H1 (cell line): ENCODE results near the gene CELF2.

Experiments
- ATF3 ChIP-seq: IDR thresholded peaks from 2 replicates; pipeline ENCODE4 v1.6.1; 2011; ENCODE audit warnings: low read depth, mild to moderate bottlenecking, low read length; ENCODE audit not compliant: insufficient read depth
- CHD2 ChIP-seq: IDR thresholded peaks from 2 replicates; pipeline ENCODE4 v1.6.1; 2012; ENCODE audit warnings: low read length, improper control_type of control experiment
- EP300 ChIP-seq, 2 experiments: IDR thresholded peaks; 1 replicate in 1 of 2; 2 replicates in 1 of 2; pipeline ENCODE4 v1.6.1; 2011 to 2012; ENCODE audit warnings: low read depth in 2 of 2, low read length in 2 of 2, mild to moderate bottlenecking in 2 of 2, borderline replicate concordance in 1 of 2, inconsistent platforms in 1 of 2, moderate library complexity in 1 of 2
- EZH2 ChIP-seq: fragments of 200-600 bp; sonication (generic); IDR thresholded peaks from 2 replicates; pipeline ENCODE4 v1.7.1; 2012; ENCODE audit warnings: low read depth, mild to moderate bottlenecking, moderate library complexity, low read length, inconsistent platforms; ENCODE audit not compliant: severe bottlenecking
- GABPA ChIP-seq: IDR thresholded peaks from 2 replicates; pipeline ENCODE4 v1.6.1; 2011; ENCODE audit warnings: mild to moderate bottlenecking, low read length, moderate library complexity, borderline replicate concordance; ENCODE audit not compliant: insufficient read depth
- HDAC2 ChIP-seq, 2 experiments: fragments of 300-600 bp in 1 of 2; sonication (generic) in 1 of 2; IDR thresholded peaks; 2 replicates each; pipeline ENCODE4 v1.6.1; 2011 to 2012; ENCODE audit warnings: low read depth in 2 of 2, low read length in 2 of 2, mild to moderate bottlenecking in 2 of 2, moderate library complexity in 2 of 2, borderline replicate concordance in 1 of 2, inconsistent platforms in 1 of 2
- POLR2A ChIP-seq, 2 experiments: IDR thresholded peaks; 1 replicate in 1 of 2; 2 replicates in 1 of 2; pipeline ENCODE4 v1.6.1; 2011; ENCODE audit warnings: low read depth in 2 of 2, low read length in 2 of 2, mild to moderate bottlenecking in 2 of 2; ENCODE audit errors: control extremely low read depth in 1 of 2
- SIN3A ChIP-seq, 2 experiments: IDR thresholded peaks in 1 of 2; conservative IDR thresholded peaks in 1 of 2; 2 replicates each; pipeline ENCODE4 v1.6.1; 2011 to 2012; ENCODE audit warnings: low read length in 2 of 2, improper control_type of control experiment in 1 of 2, low read depth in 1 of 2, mild to moderate bottlenecking in 1 of 2
- TF ChIP-seq, protein P1 (sequence below), 3 experiments: IDR thresholded peaks; 1 replicate in 2 of 3; 2 replicates in 1 of 3; pipeline versions ENCODE4 v1.5.1 to v1.6.1; 2011; ENCODE audit warnings: low read length in 3 of 3, mild to moderate bottlenecking in 3 of 3, inconsistent platforms in 2 of 3, low read depth in 1 of 3, moderate library complexity in 1 of 3; ENCODE audit not compliant: insufficient read depth in 1 of 3; ENCODE audit errors: control extremely low read depth in 1 of 3

DNA sequence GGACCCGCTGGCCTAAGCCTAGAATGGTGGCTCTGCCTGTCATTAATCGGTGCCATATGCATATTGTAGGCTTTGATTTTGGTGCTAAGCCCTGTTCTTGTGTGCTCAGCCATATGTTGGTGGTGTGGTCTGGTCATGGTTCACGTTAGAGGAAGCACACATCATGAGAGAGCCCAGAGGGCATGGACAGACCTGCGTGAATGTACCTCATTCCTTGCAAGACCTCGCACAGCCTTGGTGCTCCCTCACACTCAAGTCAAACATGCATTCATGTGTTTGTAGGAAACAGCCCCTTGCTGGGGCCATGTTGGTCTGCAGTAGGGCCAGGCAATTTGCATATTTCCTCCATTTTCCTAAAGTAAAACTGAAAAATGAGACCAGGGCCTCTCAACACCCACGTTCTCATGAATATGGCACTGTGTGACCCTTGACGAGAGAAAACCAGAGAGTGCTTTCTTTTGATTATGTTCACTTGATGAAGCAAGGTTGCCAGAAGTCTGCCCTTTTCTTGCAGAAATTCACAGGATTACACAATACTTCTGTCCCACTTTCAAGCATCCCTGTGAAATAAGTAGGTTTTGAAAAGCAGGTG lies 268.7 kb downstream of the CELF2 start:
- TF ChIP-seq POLR2A (IDR thresholded peaks at IDR 0.05; ENCODE audit: control extremely low read depth in 1 of 2, low read depth in 2 of 2, low read length in 2 of 2): no peak
- TF ChIP-seq EZH2: no peak
- TF ChIP-seq, protein P1, sequence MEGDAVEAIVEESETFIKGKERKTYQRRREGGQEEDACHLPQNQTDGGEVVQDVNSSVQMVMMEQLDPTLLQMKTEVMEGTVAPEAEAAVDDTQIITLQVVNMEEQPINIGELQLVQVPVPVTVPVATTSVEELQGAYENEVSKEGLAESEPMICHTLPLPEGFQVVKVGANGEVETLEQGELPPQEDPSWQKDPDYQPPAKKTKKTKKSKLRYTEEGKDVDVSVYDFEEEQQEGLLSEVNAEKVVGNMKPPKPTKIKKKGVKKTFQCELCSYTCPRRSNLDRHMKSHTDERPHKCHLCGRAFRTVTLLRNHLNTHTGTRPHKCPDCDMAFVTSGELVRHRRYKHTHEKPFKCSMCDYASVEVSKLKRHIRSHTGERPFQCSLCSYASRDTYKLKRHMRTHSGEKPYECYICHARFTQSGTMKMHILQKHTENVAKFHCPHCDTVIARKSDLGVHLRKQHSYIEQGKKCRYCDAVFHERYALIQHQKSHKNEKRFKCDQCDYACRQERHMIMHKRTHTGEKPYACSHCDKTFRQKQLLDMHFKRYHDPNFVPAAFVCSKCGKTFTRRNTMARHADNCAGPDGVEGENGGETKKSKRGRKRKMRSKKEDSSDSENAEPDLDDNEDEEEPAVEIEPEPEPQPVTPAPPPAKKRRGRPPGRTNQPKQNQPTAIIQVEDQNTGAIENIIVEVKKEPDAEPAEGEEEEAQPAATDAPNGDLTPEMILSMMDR (IDR thresholded peaks at IDR 0.05; ENCODE audit: control extremely low read depth in 1 of 3, insufficient read depth in 1 of 3, low read depth in 1 of 3, low read length in 3 of 3): no peak
- no peak for TF ChIP-seq GABPA
- TF ChIP-seq SIN3A (conservative IDR thresholded peaks at IDR 0.05 in 1 of 2, IDR thresholded peaks at IDR 0.05 in 1 of 2; ENCODE audit: low read depth in 1 of 2, low read length in 2 of 2): no peak
- no peak for TF ChIP-seq ATF3
- no peak for TF ChIP-seq CHD2
- TF ChIP-seq HDAC2 (IDR thresholded peaks at IDR 0.05; ENCODE audit: borderline replicate concordance in 1 of 2, low read depth in 2 of 2, low read length in 2 of 2): no peak
- TF ChIP-seq EP300 (IDR thresholded peaks at IDR 0.05; ENCODE audit: borderline replicate concordance in 1 of 2, low read depth in 2 of 2, low read length in 2 of 2): no peak
